GM10266 (cell line): ENCODE results near the gene TCIRG1.
"Not testable (repeated sequence)": the region's sequence is repeated elsewhere in the genome, so short reads cannot be mapped to it uniquely, and the experiment has no call there.

Source experiments
- DNase-seq: peaks from one replicate; pipeline ENCODE4 v3.0.0; 2012; ENCODE audit errors: extremely low spot score
- CTCF ChIP-seq: IDR thresholded peaks from 2 replicates; pipeline ENCODE4 v1.5.1; 2012; ENCODE audit warnings: mild to moderate bottlenecking, low read depth; ENCODE audit not compliant: control insufficient read depth, insufficient read depth; ENCODE audit errors: missing control alignments

The TCIRG1 gene

GRCh38 chr11:68092411-68092810 lies 53.6 kb downstream of the TCIRG1 start:
- TF ChIP-seq CTCF: no peak
- DNase-seq: no peak

DNA sequence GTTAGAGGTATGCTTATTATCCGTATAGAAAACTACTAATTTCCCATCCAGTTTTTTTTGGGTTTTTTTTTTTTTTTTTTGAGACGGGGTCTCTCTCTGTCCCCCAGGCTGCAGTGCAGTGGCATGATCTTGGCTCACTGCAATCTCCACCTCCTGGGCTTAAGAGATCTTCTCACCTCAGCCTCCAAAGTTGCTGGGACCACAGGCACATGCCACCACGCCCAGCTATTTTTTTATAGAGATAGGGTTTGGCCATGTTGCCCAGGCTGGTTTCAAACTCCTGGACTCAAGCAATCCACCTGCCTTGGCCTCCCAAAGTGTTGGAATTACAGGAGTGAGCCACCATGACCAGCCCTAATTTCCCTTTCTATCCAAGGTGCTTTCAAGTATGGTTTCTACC lies 54.1 kb downstream of the TCIRG1 start:
- not testable (repeated sequence) for DNase-seq

- no peak for DNase-seq
- TF ChIP-seq CTCF: no peak
These were observed 54.7 kb downstream of the TCIRG1 start for GRCh38 chr11:68093565-68093964.

DNA sequence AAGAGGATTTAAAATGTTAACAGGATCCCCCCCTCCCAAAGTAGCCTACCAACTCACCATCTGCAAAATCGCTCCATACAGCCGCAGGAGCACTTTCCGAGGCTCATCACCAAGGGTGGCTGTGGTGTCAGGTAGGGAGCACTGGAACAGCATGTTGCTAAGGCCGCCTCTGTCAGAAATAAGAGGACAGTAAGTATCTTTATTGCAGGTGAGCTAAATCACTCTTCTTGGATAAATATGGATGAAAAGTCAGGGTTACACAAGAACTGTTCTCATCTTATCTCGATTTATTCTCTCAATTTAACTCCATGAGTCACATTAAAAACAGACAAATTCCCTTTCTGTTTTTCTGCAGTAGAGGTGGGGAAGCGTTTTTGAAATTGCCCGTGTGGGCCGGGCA lies 58.1 kb downstream of the TCIRG1 start:
- TF ChIP-seq CTCF: no peak
- DNase-seq: no peak

DNA sequence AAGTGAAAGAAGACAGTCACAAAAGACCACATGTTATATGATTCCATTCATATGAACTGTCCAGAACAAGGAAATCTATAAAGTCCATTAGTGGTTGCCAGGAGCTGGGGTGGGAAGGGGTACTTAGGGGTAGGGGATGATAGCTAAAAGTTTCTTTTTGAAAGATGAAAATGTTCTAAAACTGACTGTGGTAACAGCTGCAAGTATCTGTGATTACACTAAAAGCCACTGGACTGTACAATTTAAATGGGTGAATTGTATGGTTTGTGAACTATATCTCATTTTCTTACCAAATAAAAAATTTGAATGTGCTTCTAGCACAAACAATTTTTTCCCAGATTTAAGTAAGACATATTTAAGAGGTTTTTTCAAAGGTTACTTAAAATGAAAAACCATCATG lies 60.2 kb downstream of the TCIRG1 start:
- no peak for TF ChIP-seq CTCF
- DNase-seq: no peak

DNA sequence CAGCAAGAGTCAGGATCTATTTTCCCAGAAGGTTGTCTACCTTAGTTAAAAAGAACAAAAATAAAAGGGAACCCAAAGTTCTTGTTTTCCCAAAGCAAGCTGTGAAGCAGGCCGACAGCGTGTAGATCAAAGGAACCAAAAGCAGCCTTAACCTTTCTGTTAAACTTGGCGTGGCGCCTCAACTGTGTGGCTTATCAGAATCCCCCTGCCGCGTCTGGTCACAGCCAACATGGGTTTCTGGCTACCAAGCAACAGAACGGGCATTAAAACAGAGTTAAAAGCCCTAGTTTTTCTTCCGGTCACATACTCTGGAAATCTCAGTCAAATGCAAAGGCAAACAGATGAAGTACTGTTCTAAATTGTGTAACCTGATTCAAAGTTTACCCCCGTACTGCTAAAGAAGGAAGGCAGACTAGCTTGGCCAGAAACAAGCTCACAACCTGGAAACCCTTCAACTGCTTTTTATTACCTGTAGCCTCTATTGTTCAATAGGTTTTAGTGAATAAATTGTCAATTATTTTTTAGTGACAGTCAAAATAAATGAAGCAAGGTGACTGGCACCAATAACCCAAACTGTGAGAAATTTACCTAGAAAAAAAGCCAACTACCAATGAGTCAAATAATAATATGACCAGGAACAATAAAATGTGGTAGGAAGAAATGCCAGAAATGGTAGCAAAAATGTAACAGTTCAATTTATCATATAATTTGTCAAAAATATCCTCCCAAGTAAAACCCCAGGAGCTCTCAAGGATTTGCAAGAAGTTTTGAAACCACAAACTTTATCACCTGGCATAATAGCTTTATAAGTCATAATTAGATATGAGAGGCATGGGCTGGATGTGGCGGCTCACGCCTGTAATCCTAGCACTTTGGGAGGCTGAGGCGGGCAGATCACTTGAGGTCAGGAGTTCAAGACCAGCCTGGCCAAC lies 60.9 kb downstream of the TCIRG1 start:
- peak; percentile 37 for DNase-seq
- no peak for TF ChIP-seq CTCF
